Lower leg skin (tissue), 3 donors: Measurements from ENCODE around the gene GADL1.

ENCODE experiments used
- POLR2A ChIP-seq, 2 donors: fragments of 450-650 bp; IDR thresholded peaks; one replicate each; pipeline ENCODE4 v1.6.1; 2016 to 2017; ENCODE audit warnings: antibody characterized with exemption in 2 of 2, mild to moderate bottlenecking in 1 of 2, moderate library complexity in 1 of 2
- TF ChIP-seq, protein P1 (sequence below), 3 donors: fragments of 450-650 bp; IDR thresholded peaks; one replicate each; pipeline ENCODE4 v1.5.1; 2016; ENCODE audit warnings: antibody characterized with exemption in 3 of 3, mild to moderate bottlenecking in 3 of 3, moderate library complexity in 2 of 3

DNA sequence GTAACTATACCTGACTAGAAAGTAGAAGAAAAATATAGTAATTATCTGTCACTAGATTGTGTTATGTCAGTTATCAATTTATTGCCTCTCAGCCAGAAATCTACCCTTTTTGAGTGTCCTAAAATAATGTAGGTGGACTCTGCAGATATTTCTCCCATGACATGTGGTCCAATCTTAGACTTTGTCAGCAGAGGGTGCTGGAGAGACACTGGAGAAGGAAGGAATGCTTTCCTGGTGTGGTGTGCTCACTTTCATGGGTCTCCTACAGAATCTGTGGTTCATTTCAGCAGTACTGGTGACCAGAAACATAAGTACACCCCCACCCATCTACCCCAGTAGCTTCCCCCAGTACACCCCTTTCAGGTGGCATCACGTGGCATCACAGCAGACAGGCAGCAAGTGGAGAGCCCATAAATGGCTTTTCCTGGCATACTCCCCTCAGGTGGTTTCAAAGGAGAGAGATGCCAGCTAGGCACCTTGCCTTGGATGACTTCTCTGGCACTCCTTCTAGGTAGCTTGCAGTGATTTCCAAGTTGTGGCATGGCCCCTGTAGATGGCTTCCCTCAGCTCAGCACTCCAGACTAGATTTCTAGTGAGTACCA, 114.7 kb downstream of the GADL1 start:
- TF ChIP-seq, protein P1, sequence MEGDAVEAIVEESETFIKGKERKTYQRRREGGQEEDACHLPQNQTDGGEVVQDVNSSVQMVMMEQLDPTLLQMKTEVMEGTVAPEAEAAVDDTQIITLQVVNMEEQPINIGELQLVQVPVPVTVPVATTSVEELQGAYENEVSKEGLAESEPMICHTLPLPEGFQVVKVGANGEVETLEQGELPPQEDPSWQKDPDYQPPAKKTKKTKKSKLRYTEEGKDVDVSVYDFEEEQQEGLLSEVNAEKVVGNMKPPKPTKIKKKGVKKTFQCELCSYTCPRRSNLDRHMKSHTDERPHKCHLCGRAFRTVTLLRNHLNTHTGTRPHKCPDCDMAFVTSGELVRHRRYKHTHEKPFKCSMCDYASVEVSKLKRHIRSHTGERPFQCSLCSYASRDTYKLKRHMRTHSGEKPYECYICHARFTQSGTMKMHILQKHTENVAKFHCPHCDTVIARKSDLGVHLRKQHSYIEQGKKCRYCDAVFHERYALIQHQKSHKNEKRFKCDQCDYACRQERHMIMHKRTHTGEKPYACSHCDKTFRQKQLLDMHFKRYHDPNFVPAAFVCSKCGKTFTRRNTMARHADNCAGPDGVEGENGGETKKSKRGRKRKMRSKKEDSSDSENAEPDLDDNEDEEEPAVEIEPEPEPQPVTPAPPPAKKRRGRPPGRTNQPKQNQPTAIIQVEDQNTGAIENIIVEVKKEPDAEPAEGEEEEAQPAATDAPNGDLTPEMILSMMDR (IDR thresholded peaks at IDR 0.05): no peak
- TF ChIP-seq POLR2A (IDR thresholded peaks at IDR 0.05): no peak
